GM19238 (cell line): ENCODE measurements around the gene ADD3.

Experiments used
- DNase-seq: peaks from one replicate; pipeline ENCODE4 v3.0.0; 2011; ENCODE audit warnings: low spot score; ENCODE audit not compliant: insufficient read length

ADD3 gene

DNA sequence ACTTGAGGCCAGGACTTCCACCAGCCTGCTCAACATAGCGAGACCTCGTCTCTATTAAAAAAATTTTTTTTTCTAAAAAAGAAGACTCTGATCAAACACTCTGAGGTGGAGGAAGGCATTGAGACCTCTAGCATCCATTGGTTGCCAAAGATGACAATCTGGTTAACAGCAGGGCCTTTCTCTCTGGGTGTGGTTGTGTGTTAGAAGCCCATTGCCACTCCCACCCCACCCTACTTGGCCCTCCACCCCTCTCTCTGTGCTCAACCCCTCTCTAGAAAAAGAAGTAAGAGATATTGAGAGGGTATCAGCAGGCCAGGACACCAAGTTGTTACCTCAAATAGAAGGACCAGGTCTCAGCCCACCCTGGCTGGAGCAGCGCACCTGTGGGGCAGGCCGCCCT lies 142.3 kb downstream of the ADD3 start:
- no peak for DNase-seq

DNA sequence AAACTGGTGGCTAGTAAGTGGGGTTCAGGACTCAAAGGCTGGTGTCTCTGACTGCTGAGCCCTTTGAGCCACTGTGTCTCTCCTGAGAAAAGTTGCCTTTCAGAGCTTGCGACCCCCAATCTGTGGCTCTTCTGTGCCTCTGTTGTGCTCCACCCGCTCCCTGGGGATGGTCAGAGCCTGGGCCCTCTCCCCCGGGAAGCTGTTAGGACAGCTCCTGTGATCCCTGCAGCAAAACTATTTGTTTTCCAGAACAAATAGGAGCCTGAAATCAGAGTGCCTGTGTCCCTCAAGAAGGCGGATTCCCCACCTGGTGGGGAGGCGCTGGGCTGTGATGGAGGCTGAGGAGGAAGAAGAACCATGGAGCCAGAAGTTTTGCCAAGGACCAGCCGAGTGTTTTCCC lies 143.2 kb downstream of the ADD3 start:
- no peak for DNase-seq

DNA sequence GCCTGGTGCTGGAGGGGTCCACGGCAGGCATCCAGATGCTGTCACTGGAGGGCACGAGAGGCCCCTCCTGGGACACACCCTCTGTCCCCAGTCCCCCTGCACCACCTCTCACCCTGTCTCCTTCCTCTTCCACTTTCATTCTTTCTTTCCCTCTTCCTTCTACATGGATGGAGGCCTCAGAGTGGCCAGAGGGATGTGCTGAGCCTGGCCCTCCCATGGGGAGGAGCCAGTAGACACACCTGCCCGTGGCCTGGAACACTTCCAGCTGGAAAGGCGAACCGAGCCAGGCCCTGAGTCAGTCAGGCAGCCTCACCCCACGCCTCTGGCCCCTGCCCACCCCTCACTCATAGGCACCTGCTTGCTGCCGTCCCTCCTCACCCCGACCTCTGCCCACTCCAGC lies 143.7 kb downstream of the ADD3 start:
- no peak for DNase-seq

DNA sequence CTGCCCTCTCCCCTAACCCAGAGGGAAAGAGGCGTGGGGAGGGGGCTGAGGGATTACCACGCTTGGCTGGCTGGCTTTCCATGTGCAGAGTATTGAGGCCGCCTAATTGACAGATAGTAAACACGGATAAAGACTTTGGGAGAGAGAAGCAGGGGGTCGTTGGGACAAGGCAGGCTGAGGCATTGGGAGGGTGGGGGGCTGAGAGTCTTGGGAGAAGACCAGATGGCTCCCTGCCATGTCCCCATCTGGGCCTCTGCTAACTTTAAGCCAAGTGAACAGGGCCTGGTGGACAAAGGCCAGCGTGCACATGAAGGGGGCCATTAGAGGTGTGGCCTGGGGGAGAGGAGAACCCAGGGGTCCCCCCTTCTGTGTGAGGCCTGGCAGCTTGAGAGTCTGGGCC lies 144.2 kb downstream of the ADD3 start:
- no peak for DNase-seq

DNA sequence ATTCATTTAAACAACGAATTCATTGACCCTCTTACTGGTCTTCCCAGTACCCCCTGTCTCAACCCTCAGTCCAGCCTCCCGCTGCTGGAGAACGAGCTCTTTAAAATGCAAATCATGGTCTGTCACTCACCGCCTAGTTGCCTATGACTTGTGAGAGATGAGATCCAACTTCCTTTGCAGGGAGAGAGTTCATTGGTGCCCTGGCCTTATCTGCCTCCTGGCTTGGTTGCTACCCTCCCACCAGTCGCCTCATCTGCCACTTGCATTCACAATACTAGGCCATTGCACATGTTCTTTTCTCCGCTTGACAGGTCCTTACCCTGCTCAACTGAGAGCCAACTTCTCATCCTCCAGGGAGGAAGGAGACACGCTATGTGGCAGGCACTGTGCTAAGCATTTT lies 145.6 kb downstream of the ADD3 start:
- no peak for DNase-seq

DNA sequence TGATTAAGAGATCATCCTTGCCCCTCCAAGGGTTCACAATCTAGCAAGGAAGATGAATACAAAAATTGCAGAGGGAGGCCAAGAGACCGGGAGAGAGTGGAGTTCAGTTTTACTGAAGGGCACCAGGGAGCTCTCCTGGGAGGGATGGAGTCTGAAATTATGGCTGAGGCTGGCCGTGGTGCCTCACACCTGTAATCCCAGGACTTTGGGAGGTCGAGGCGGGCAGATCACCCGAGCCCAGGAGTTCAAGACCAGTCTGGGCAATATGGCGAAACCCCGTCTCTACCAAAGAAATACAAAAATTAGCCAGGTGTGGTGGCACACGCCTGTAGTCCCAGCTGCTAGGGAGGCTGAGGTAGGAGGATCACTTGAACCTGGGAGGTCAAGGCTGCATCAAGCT lies 148.3 kb downstream of the ADD3 start:
- DNase-seq = no peak

DNA sequence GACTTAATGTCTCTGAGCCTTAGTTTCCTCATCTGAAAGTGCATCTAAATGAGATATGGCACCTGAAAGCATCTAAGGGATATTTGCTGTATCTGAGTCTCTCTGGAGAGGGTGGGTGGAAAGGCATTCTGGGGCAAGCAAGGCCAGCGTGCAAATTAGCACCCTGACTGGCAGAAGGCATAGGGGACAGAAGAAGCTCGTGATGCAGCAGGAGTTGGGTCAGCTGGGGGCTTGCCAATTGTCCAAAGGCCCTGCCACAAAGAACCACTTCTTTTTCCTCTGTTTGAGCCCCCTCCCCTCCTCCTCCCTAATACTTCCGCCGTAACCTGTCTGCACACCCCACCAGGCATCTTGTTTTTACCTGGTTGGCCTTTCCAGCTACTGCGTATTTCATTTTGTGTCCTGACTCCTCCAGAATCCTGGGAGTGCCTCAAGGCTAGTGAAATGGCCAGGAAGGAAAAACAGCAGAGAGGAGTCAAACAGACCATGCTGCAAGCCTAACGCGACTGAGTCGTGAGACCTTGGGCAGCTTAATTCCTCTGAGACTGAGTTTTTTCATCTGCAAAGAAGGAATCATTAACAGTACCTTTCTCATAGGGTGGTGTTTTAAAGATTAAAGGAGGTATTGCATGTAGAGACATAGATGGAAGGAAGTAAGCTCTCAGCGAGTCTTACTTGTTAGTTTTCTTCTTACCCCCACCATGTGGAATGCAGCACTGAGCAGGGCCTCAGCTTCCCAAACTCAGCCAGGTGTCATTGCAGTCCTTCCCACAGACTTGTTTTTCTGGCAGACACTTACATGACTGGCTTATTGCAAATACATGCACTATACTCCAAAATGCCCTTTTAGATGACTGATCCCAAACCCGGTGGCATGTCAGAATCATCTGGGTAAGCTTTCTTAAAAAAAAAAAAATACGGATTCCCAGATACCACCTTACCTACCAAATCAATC lies 150.5 kb downstream of the ADD3 start:
- DNase-seq = no peak

DNA sequence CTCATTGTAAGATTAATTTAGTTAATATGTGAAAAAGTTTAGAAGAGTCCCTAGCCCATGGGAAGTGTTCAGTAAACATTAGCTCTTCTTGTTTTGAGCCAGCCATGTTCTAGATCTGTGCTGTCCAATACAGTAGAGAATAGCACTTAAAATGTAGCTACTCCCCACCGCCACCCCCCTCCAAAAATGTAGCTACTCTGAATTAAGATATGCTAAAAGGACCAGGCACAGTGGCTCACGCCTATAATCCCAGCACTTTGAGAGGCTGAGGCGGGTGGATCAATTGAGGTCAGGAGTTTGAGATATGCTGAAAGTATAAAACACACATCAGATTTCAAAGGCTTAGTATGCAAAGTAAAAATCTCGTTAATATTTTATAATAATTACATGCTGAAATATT lies 152.3 kb downstream of the ADD3 start:
- DNase-seq = no peak

DNA sequence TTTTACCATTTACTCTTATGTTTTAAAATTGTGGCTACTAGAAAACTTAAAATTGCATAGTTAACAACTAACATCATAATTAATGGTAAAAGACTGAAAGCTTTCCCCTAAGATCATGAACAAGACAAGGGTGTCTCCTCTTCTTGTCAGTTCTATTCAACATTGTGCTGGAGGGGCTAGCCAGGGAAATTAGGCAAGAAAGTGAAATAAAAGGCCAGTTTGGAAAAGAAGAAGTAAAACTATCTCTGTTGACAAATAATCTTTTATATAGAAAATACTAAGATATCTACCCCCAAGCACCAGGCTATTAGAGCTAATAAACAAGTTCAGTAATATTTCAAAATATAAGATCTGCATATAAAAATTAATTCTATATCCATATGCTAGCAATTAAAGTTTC lies 152.7 kb downstream of the ADD3 start:
- DNase-seq = no peak

DNA sequence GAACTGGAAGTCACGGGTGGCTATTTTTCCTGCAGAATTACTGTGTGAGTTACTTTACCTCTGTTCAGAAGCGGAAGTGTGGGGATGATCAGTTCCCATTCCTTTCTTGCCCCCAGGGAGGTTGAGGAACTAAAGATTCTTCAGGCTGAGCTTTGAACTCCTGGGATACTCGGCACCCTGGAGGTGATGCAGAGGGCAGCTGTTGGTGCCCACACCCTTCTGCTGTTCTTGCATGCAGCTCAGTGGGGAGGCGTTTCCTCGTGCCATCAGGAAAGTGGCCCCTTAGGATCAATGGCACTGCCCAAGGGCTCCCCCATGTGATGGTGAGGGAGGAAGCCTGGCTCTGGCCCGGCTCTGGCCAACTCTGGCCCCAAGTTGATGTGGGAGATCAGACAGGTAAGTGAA lies 155.0 kb downstream of the ADD3 start:
- DNase-seq = no peak

DNA sequence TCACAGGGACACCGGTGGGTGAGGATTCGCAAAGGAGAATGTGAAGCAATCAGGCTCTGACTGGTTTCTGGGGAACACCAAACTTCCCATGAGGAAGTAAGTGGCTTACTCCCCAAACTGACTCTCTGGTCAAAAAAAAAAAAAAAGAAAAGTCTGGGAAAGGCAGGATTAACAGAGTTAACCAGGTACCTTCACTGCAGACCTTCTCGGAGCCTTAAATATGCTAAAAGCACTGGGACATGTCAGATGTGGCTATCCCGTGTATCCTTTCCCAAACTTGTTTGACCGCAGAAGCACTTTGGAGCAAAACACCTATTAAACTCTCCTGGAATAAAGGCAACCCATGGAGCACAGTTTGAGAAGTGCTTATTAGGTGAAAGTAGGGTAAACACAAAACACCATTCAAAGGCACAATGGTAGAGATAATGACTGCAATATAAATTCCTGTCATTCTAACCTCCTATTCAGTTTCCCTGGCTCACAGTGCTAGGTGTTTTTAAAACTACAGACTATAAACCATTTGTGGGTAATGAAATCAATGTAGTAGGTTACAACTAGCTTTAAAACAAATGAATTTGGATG lies 155.5 kb downstream of the ADD3 start:
- no peak for DNase-seq

DNA sequence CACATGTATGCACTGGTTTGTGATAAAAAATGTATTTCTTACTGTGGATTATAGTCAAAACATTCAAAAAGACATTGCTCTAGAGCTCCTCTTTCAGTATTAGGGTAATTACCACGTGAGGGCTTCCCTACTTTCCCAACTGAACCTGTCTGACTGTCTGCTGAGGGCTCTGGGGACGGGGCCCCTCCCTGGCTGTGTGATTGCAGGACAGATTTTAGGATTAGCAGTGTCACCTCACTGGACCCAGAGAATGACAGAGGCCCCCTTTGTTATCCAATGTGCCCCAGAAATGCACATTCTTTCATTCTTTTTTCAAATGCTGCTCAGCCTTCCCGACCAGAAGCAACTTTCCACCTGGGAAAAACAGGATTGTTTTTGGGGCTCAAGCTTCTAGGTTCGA lies 156.1 kb downstream of the ADD3 start:
- no peak for DNase-seq

DNA sequence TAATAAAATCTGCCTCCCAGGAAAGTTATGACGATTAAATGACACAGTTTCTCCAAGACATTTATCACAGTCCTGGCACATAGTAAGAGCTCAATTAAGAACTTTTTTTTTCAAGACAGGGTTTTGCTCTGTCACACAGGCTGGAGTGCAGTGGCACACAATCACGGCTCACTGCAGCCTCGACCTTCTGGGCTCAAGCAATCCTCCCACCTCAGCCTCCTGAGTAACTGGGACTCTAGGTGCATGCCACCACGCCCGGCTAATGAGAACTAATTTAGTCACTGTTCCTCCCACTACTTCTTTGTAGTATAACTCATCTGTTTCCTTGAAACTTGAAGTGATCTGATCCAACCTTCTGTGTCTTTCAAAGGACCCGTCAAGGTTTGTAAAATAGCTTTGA lies 157.5 kb downstream of the ADD3 start:
- no peak for DNase-seq

DNA sequence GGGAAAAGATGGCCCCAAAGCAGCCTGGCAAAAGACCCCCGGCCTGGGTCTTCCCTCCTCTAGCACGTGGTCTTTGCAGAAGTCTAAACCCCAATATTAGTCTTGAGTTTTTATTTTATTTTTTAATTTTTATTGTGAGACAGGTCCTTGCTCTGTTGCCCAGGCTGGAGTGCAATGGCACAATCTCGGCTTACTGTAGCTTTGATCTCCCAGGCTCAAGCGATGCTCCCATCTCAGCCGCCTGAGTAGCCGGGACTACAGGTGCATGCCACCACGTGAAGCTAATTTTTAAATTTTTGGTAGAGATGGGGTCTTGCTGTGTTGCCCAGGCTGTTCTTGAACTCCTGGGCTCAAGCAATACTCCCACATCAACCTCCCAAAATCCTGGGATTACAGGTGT lies 159.4 kb downstream of the ADD3 start:
- no peak for DNase-seq

DNA sequence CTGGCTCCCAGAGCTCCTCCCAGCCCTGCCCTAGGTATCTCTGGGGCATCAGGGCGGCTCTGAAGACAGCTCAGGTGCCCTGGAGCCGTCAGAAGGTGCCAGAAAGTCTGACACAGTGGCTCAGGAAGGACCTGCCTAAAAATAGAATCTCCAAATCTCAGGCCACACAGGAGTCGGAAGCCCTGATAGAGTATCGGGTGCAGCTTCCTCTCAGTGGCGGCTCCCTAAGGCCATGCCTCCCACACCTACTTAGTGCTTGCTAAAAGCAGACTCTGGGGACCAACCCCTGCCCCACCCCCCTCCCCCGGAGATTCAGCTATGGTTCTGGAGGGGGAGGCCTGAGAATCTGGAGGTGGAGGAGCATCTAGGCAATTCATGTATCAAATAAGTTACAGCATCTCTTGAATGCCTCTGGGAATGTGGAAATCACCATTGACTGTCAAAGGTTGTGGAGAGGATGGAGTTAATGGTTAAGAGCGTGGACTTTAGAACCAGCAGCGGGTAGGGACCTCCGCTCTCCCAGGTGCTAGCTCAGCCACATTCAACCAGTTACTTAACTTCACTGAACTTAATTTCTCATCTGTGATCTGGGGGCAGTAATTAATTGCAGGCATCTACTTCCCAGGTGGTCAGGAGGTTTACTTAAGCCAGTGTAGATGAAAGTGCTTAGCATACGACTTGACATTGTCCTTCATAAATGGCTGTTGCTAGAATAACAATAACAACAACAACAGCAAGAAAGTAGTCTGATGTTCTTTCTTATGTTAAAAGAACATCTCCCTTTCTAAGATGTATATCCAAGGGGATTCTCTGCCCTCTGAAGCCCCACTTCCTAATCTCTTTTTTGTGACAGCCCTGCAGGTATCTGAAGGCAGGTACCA lies 161.1 kb downstream of the ADD3 start:
- no peak for DNase-seq

DNA sequence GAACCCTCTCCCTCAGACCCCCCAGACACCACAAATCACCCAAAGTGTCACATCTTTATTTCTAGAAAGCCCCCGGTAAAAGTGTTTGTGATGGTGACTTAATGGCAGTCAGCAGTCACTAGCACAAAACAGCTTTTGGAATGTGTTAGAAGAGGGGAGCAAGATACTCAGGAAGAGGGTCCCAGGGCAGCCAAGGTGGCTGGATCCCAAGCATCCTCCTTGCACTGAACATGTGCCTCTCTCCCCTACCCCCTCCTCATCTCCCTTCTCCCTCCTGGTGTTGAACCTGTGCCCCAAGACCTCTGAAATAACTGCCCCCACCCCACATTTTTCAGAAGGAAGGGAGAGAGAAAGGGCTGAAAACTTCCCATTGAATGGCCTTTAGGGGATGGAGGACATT lies 161.8 kb downstream of the ADD3 start:
- no peak for DNase-seq

DNA sequence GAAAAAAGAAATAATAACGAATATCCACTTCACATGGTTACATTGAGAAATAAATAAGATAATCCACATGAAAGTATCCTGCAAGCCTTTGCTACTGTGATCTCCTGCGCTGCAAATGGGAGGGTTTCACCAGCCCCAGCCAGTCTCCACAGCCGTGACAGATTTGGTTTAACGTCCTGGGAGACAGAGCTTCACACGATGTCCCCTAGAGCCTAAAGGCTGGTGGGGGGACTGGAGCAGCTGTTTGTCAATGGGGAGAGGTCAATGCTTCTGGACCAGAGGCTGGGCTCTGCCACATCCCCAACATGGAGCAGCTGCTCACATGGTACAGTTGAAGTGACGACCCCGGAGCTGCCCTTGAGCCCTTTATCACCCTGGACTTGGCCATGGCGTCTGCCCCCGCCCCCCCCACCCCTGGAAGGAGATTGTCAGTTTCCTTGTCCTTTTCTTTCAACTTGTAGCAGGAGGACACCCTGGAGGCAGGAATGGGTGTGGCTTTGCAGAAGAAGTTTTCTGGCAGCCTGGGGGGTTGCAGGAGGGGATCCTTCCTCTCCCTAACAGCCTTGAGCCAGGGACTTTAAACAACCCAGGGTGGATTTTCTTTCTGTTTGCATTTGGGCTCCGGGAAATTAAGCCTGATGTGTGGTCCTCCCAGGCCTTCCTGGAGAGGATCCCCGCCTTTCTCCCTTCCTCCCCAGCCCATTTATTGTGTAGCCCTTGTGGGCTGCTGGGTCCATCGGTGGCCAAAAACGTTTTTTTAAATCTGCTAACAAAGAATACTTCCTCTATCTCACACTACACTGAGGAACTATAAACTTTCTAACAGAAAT lies 162.6 kb downstream of the ADD3 start:
- no peak for DNase-seq

DNA sequence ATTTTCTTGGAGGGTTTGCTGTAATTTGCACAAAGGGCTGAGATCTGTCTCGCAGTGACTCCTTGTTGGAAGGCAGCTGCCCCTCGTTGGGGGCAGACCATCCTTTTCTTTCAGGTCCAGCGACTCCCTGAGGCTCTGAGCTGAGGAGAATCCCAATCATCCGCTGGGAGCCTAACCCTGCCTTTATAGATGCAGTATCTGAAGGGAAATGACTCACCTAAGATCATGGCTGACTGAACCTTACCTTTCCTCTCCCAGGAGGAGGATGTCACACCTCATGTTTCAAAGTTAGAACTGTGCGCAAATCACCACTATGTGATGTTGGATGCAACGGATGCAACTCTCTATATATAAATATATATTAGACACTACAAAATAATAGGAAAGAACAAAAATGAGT lies 163.2 kb downstream of the ADD3 start:
- DNase-seq = no peak

DNA sequence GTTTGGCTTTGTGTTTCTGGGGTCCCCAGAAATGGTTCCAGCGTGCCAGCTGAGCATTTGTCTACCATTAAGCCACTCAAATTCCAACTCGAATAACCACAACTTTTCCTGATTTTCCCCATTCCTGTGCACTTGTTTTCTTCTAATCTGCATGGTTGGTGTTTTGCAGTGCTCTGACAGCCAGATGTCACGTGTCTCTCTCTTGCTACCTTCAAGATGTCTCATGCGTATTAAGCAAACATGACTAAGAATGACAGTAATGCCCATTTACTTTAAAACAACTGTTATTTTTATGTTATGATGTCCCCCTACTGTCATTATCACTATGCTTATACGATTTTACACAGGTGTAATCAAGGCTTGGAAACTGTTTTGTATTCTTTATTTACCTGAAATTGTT lies 164.4 kb downstream of the ADD3 start:
- DNase-seq = no peak

DNA sequence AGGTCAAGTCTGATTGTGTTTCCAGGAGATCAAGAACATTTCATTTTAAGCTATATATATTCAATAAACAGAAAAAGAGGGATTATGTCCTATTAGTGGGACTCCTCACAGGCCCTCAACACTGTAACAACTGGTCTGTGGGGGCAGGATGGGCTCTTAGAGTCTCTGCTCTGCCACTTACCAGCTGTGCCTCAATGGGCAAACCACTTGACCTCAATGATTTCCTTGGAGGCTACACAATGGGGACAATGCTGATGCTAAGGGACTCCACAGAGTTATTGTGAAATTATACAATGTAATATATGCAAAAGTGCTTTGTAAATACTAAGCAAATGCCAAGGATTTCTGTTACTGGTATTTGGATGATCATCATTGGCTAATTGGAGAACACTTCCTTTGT lies 166.4 kb downstream of the ADD3 start:
- no peak for DNase-seq

DNA sequence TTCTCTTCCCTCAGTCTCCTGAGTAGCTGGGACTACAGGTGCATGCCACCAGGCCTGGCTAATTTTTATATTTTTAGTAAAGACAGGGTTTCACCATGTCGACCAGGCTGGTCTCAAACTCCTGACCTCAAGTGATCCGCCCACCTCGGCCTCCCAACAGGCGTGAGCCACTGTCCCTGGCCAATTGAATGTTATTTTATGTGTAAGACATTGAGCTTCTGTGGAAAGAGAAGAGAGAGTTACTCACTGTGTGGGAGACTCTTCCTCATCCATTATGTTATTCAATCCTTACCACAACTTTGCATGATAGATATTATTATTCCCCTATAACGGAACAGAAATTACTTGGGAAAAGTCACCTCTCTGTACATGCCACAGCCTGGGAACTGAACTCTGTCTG lies 167.0 kb downstream of the ADD3 start:
- DNase-seq = no peak
